Erythroblast (primary cell): ENCODE data around the gene DENND6B.

ENCODE experiments used
- GATA1 ChIP-seq: IDR thresholded peaks from 2 replicates; pipeline ENCODE4 v1.6.1; 2011; ENCODE audit warnings: low read depth, mild to moderate bottlenecking, control low read depth, low read length, moderate library complexity
- POLR2A ChIP-seq: IDR thresholded peaks from 2 replicates; pipeline ENCODE4 v1.6.1; 2011; ENCODE audit warnings: mild to moderate bottlenecking, low read length

DNA sequence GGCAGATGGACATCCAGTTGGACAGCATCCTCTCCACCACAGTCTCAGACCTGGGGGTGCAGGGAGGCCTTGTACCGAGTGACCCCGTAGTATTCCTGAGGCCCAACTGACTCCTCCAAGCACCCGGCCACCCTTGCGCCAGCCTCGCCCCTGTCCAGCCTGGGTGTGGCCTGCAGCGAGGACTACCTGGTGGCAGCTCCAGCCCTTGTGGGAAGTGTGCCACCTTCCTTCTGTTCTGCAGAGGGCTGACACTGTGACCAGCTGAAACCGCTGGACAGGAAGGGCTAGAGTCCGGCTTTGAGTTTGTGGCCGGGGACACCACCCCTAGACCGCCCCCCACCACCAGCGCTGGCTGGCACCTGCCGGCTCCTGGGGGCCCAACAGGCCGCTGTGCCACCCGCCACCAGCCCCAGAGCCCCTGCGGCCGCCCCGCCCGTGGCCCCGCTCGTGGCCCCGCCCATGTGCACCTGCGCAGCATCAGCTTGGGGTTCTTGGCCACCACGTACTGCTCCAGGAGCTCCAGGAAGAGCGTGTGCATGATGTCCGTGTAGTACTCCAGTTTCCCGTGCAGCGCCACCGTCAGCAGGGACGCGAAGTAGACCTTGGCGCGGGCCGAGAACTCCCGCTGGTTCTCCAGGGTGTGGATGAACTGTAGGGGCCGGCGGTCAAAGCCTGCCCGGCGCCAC, 46.6 kb downstream of the DENND6B start:
- TF ChIP-seq POLR2A (no peak), GATA1 (no peak)
